Stimulated activated CD8-positive, alpha-beta memory T cell treated with anti-CD3 and anti-CD28 coated beads, Interleukin-12 subunit alpha, Interleukin-12 subunit beta, amount 100 ng/mL, for 24 hours (primary cell): Measurements from ENCODE around the gene PDK1.

Experiments
- DNase-seq: peaks from one replicate; pipeline ENCODE4 v3.0.0-alpha.2; 2020; ENCODE audit errors: extremely low read depth

The PDK1 gene

DNA sequence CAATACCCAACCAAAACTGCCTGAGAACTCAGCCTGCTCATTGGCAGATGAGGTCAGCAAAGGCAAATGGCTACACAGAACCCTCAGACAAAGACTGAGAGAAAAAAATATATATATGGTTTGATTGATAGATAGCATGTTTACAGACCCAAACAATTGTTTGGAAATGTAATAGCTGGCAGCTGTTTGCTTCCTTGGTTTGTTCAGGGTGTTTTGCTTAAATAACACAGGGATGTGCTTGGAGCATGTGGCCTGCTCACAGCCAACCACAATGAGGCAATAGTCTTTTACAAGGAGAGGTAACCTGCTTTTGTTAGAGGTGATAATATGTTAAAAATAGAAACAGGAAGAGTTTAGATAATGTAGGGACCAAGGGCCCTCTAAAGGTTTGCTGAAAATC lies 84.5 kb downstream of the PDK1 start:
- no peak for DNase-seq

DNA sequence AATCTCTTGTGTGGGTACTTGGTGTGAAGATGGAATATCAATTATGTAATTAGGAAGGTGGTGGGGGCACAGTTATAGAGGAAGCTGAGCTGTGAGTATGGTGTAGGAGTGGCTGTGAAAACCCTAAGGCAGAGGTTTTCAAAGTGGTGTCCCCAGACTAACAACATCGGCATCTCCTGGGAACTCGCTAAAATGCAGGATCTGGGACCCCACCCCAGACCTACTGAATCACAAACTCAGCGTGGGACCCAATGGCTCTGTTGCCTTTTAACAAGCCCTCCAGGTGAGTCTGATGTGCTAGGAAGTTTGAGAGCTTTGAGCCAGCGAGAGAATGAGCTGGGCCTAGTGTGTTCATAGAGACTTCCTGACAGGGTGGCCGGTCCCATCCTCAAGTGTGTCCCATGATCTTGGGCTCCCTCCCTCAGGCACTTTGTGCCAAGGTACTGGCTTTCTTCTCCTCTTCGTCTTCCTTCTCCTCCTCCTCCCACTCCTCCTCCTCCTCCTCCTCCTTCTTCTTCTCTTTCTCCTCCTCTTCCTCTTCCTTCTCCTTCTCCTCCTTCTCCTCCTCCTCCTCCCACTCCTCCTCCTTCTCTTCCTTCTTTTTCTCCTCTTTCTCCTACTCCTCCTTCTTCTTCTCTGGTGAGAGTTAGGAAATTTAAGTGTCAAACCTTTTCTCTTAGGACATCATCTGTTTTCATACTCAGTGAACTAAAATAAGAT lies 86.6 kb downstream of the PDK1 start:
- DNase-seq = no peak

DNA sequence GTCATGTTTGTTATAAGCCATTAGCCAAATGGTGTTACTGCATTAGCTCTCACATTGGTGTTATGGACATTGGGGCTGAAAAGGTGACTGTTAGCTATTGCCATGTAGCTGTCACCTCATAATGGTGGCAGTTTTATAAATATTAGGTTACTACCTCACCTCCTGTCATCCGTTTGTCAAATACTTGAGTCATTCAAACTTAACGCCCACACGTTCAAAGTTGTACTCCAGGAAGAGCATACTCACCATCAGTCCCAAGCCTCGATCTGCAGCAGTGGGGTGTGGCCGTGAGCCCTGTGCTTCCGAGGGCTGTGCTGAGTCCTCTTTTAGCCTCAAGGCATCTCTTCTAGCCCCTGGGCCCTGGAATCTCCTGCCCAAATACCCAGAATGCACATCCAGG lies 87.3 kb downstream of the PDK1 start:
- DNase-seq = no peak

DNA sequence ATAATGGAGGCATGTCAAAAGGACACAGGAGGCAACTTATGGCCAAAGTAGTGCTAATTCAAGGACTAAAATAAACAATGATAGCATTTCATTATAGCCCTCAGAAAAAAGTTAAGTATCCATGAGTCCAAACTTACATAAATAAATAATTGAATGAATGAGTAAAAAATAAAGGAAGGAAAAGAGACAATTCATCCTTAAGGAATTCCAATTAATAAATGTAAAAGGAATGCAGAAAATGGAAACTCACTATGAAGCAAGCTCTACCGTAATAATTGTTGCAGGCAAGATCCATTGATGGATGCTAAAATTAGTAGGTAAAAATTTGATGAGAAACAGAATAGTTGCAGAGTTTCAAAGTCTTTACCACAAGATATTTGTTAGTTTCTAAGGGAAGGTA lies 91.5 kb downstream of the PDK1 start:
- no peak for DNase-seq

DNA sequence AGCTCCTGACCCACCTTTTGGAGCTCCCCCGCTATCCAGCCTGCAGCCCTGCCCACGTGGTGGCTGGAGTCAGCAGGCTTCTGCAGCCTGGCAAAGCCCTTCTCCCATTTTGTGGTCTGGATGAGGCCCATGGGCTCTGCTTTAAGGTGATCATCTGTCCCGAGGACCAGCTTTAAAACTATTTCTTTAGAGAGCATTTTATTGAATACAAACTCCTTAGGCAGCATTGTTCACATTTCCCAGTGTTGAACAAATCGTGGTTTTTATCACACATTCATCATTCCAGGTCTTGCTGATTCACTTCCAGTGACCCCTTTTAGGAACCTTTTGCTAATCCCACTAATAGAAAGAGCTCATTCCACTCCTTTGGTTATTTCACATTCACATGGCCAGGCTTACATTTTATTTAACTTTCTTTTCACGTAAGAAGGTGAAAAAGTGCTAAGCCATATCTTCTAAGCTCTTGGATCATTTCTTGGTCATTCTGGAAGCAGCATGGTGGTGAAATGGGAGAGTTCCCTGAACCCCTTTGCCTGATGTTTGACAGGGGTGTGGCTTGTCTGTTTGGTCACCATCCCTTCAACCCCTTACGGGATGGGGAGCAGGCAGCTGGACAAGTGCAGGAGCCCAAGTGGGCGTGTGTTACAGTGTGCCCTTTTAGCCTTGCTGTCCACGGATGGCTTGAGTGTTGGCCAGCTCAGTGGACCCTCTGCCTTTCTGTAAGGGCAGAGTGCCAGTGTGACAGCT lies 99.4 kb downstream of the PDK1 start:
- DNase-seq = no peak

DNA sequence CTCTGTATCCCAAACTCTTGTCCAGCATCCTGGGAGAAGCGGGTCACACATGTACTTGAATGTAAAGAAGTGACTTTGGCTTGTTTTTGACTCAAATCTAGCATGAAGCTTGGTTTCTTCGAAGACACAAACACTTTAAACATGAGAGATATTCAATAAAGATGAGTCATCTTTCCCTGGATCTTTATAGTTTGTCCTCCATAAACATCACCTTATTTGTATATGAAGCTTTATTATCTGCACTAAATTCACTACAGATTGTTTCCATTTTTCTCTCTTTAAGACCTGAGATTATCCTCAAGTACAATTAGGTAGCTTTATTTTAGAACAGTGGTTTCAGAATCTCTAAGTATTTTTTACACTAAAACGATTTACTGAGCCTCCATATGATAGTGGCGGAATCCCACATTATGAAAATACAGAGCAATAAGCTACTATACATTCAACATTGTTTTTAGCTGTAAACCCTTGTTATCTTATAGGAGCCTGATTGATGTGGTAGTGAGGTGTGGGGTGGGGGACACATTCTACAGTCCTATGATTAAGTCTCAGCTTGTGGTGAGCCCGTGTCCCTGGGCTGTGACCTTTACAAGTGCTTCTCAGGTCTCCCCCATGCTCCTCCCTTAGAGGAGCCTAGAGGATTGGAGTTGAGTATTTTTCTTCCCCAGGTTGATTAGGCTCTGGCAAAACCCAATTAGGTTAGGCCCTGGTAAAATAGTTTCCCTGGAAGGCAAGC lies 100.1 kb downstream of the PDK1 start:
- DNase-seq = no peak
